ENCODE measurements around the gene PLEKHG2. TPM values are rescaled to one million over a fixed set of nuclear protein-coding genes. Genes with fewer than 3 reads are reported as not detected.

PLEKHG2 gene
- total RNA-seq, 1 donor from 2014 or later, result 86.7 TPM

DNA sequence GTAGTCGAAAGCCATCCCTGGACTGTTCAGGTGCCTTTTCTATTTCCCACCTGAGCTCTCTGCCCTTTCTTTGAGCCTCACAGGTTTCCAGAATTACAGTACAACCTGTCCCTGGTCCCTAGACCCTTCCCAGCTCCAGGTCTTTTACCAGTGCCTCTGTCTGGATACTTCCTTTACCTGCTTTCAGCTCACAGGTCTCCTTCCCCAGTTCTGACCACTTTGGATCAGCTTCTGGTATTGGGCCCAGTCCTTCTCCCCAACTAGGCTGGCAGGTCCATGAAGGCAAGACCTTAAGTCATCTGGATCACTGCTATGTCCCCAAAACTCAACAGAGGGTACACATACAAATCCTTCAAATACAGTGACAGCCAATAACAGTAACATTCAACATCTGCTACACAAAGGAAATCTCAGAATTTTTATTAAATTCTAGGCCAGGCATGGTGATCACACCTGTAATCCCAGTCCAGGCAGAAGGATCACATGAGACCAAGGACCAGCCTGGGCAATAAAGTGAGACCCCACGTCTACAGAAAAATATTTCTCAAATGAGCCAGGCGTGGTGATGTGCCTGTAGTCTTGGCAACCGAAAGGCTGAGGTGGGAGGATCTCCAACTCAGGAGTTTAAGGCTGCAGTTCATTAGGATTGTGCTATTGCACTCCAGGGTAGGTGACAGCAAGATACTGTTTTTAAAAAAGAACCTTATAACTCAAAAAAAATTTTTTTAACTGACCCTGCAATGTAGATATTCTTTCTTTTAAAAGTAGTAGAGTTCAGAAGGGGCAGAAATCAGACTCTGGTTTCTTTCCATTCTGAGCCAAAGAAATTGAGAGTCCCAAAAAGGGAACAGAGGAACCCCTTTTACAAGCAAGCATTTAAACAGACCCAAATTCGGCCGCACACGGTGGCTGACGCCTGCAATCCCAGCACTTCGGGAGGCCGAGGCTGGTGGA lies 21.9 kb downstream of the PLEKHG2 start:
- H3K4me3 Mint-ChIP-seq, result peak overlapping the region; percentile 100
- TF ChIP-seq, protein P1, sequence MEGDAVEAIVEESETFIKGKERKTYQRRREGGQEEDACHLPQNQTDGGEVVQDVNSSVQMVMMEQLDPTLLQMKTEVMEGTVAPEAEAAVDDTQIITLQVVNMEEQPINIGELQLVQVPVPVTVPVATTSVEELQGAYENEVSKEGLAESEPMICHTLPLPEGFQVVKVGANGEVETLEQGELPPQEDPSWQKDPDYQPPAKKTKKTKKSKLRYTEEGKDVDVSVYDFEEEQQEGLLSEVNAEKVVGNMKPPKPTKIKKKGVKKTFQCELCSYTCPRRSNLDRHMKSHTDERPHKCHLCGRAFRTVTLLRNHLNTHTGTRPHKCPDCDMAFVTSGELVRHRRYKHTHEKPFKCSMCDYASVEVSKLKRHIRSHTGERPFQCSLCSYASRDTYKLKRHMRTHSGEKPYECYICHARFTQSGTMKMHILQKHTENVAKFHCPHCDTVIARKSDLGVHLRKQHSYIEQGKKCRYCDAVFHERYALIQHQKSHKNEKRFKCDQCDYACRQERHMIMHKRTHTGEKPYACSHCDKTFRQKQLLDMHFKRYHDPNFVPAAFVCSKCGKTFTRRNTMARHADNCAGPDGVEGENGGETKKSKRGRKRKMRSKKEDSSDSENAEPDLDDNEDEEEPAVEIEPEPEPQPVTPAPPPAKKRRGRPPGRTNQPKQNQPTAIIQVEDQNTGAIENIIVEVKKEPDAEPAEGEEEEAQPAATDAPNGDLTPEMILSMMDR (conservative IDR thresholded peaks at IDR 0.05), result no peak
- H3K27ac Mint-ChIP-seq, result peak overlapping the region; percentile 26
- no peak for DNase-seq (ENCODE audit: extremely low spot score, unreplicated experiment)
- peaks cover 23% of the 10 kb centered on the region for H3K4me1 Mint-ChIP-seq (ENCODE audit: unreplicated experiment)
- peaks cover 8% of the 10 kb centered on the region for H3K27me3 Mint-ChIP-seq
- H3K9me3 Mint-ChIP-seq, result no peaks in the 10 kb centered on the region
- peaks cover 15% of the 10 kb centered on the region for H3K36me3 Mint-ChIP-seq

DNA sequence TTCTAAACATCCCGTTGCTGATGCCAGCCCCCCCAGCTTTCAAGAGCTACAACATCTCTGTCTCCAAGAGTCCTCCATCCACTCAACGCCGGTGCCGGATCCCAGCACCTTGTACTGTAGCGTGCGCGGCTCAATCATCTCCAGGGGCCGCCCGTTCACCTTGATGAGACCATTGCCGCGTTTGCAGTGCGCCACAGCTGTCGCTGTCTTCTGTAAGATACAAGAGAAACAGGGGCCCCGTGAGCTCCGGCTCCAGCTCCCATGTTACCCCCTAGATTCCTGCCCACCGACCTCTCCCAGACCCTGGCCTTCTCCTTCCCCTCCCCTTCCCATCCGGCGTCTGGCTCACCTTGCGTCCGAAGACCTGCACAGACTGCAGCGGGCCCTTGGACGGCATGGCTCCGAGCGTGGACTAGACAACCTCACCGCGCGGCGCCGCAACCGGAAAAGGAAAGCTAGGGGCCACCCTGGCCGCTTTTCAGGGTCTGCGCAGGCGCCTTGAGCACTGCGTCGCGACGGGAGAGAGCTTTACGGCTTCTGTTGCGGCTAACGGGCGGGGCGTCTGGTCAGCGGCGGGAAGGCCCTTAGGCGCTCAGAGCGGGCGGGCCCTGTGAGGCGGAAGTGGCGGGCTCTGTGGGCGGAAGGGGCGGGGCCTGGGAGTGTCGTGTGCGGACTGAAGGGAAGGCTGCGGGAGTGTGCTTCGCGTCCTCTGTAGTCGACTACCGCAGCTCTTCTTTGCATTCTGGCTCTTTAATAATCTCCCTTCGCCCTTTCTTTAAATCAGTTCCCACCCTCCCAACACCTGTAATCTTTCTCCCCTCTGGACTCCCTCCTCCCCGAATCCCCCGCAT lies 23.3 kb downstream of the PLEKHG2 start, which contains the start of gene RPS16:
RPS16 (minus strand) TSS at position 451 of the 851 bp plus-strand sequence; CDS start at position 397, 54 bp downstream.
- Mint-ChIP-seq H3K27me3 (peaks cover 8% of the 10 kb centered on the region), H3K4me1 (ENCODE audit: unreplicated experiment) (peaks cover 26% of the 10 kb centered on the region), H3K27ac (peak within 1 kb of the TSS; percentile 96), H3K4me3 (peak within 1 kb of the TSS; percentile 100), H3K36me3 (peaks cover 15% of the 10 kb centered on the region), H3K9me3 (no peaks in the 10 kb centered on the region)
- TF ChIP-seq, protein P1 (conservative IDR thresholded peaks at IDR 0.05), result no peak
- DNase-seq (ENCODE audit: extremely low spot score, unreplicated experiment), result peak; percentile 99

DNA sequence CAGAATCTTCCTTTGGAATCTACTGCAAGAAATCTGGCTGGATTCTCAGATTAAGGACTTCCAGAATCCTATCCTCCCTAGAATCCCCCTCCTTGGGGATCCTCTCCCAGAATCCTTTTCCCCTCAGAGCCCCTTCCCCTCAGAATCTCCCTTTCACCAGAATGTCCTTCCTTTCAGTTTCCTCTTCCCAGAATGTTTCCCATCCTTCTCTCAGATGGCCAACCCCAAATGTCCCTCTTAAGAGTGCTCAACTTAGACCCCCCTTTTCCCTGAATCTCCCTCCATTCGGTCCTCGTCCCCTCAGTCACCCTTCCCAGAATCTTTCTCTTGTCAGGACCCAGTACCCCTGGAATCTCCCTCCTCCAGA lies 23.9 kb downstream of the PLEKHG2 start:
- no peak for DNase-seq (ENCODE audit: extremely low spot score, unreplicated experiment)
- Mint-ChIP-seq H3K36me3 (peaks cover 15% of the 10 kb centered on the region), H3K9me3 (no peaks in the 10 kb centered on the region), H3K4me3 (peak overlapping the region; percentile 100), H3K27me3 (peaks cover 8% of the 10 kb centered on the region), H3K4me1 (ENCODE audit: unreplicated experiment) (peaks cover 25% of the 10 kb centered on the region), H3K27ac (peak overlapping the region; percentile 96)
- TF ChIP-seq, protein P1 (conservative IDR thresholded peaks at IDR 0.05), result no peak

DNA sequence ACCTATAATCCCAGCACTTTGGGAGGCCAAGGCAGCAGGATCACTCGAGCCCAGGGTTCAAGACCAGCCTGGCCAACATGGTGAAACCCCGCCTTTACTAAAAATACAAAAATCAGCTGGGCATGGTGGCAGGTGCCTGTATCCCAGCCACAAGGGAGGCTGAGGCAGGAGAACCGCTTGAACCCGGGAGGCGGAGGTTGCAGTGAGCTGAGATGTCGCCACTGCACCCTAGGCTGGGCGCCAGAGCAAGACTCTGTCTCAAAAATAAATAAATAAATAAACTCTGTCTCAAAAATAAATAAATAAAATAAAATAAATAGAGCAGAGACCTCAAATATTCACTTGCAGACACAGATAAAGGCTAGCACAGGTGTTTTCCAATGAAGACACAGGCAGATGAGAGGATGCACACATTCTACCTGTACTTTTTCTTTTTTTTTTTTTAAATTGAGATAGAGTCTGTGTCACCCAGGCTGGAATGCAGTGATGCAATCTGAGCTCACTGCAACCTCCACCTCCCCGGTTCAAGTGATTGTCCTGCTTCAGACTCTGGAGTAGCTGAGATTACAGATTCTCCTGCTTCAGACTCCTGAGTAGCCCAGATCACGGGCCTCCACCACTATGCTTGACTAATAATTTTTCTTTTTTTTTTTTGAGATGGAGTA lies 25.9 kb downstream of the PLEKHG2 start:
- no peak overlapping the region for H3K27ac Mint-ChIP-seq
- TF ChIP-seq, protein P1 (conservative IDR thresholded peaks at IDR 0.05), result no peak
- H3K9me3 Mint-ChIP-seq, result no peaks in the 10 kb centered on the region

DNA sequence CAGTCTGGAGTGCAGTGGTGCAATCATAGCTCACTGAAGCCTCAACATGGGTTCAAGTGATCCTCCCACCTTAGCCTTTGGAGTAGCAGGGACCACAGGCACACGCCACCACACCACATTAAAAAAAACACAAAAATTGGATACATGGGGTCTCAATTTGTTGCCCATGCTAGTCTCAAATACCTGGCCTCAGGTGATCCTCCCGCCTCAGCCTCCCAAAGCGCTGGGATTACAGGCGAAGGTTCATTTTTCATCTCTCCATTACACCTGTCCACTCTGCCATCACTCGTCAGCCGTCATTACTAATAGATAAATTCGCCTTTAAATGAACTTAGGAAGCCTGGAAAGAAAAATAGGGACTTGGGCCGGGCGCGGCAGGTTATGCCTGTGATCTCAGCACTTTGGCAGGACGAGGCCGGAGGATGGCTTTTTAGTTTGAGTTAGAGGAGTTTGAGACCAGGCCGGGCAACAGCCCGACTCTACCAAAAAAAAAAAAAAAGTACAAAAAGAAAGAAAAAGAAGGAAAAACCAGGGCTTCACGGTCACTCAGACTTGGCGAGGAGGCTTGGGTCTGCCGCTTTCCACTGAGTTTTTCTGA lies 32.2 kb downstream of the PLEKHG2 start:
- H3K27ac Mint-ChIP-seq, result peak overlapping the region; percentile 98
- peaks cover 15% of the 10 kb centered on the region for H3K36me3 Mint-ChIP-seq
- no peaks in the 10 kb centered on the region for H3K9me3 Mint-ChIP-seq
- H3K27me3 Mint-ChIP-seq, result no peaks in the 10 kb centered on the region
- H3K4me3 Mint-ChIP-seq, result peak overlapping the region; percentile 99
- peaks cover 35% of the 10 kb centered on the region for H3K4me1 Mint-ChIP-seq (ENCODE audit: unreplicated experiment)
- no peak for DNase-seq (ENCODE audit: extremely low spot score, unreplicated experiment)
- TF ChIP-seq, protein P1 (conservative IDR thresholded peaks at IDR 0.05), result no peak

More for the DNA sequence above, 25.9 kb downstream of the PLEKHG2 start:
- Mint-ChIP-seq H3K4me1 (ENCODE audit: unreplicated experiment) (peaks cover 25% of the 10 kb centered on the region), H3K27me3 (peaks cover 8% of the 10 kb centered on the region), H3K4me3 (no peak overlapping the region), H3K36me3 (peaks cover 10% of the 10 kb centered on the region)
- DNase-seq (ENCODE audit: extremely low spot score, unreplicated experiment), result no peak
